NT2/D1 (cell line): ENCODE results near the gene DNAH11.
"Not testable (repeated sequence)": the region's sequence is repeated elsewhere in the genome, so short reads cannot be mapped to it uniquely, and the experiment has no call there.

ENCODE experiments used
- DNase-seq: peaks from one replicate; pipeline ENCODE4 v3.0.0-alpha.2; 2011; ENCODE audit warnings: low read depth, low spot score
- H3K27me3 ChIP-seq: 2 replicates; pipeline ENCODE4 v1.6.0; 2011; ENCODE audit warnings: mild to moderate bottlenecking; ENCODE audit not compliant: insufficient read length, insufficient read depth
- H3K36me3 ChIP-seq: 2 replicates; pipeline ENCODE4 v1.6.1; 2011; ENCODE audit warnings: mild to moderate bottlenecking, low read length, mixed read lengths; ENCODE audit not compliant: insufficient read depth, insufficient read length
- H3K4me1 ChIP-seq: 2 replicates; pipeline ENCODE4 v1.5.1; 2011; ENCODE audit not compliant: insufficient read depth, insufficient read length
- H3K4me3 ChIP-seq: 2 replicates; pipeline ENCODE4 v1.5.1; 2011; ENCODE audit warnings: low read depth; ENCODE audit not compliant: insufficient read length
- H3K9ac ChIP-seq: 2 replicates; pipeline ENCODE4 v1.6.0; 2011; ENCODE audit warnings: low read depth; ENCODE audit not compliant: insufficient read length
- H3K9me3 ChIP-seq: 2 replicates; pipeline ENCODE4 v1.5.1; 2011; ENCODE audit warnings: mild to moderate bottlenecking, low read length; ENCODE audit not compliant: insufficient read depth
- SUZ12 ChIP-seq: IDR thresholded peaks from 2 replicates; pipeline ENCODE4 v1.6.1; 2011; ENCODE audit not compliant: insufficient read length, insufficient read depth; ENCODE audit errors: extremely low read depth
- YY1 ChIP-seq: IDR thresholded peaks from 2 replicates; pipeline ENCODE4 v1.6.1; 2011; ENCODE audit not compliant: insufficient read length, insufficient read depth
- ZNF274 ChIP-seq: IDR thresholded peaks from 2 replicates; pipeline ENCODE4 v1.6.1; 2011; ENCODE audit warnings: mild to moderate bottlenecking, low read depth, low read length

DNAH11 gene

DNA sequence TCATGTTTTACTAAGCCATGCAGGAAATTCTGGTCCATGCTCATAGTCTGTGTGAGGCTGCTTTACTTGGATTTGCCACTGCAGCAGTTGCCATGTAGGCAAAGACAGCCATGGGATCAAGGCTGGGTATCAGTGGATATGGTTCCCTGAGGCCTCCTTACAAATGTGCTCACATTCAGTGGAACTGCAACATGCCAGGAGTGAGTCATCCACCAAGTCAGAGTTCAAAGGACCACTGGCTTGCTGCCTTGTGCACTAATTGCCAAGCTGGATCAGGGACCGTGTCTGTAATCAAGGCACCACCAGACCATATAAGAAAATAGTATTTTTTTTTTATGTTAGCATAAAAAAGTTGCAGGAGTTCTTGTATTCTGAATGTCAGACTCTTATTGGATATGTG is 301.9 kb downstream of the DNAH11 start:
- Histone ChIP-seq H3K36me3 (no peaks in the 10 kb centered on the region), H3K4me3 (no peak overlapping the region), H3K4me1 (no peaks in the 10 kb centered on the region), H3K27me3 (no peaks in the 10 kb centered on the region), H3K9me3 (peaks cover 12% of the 10 kb centered on the region), H3K9ac (no peak overlapping the region)
- TF ChIP-seq YY1, result no peak
- TF ChIP-seq SUZ12, result no peak
- TF ChIP-seq ZNF274, result no peak
- DNase-seq, result no peak

DNA sequence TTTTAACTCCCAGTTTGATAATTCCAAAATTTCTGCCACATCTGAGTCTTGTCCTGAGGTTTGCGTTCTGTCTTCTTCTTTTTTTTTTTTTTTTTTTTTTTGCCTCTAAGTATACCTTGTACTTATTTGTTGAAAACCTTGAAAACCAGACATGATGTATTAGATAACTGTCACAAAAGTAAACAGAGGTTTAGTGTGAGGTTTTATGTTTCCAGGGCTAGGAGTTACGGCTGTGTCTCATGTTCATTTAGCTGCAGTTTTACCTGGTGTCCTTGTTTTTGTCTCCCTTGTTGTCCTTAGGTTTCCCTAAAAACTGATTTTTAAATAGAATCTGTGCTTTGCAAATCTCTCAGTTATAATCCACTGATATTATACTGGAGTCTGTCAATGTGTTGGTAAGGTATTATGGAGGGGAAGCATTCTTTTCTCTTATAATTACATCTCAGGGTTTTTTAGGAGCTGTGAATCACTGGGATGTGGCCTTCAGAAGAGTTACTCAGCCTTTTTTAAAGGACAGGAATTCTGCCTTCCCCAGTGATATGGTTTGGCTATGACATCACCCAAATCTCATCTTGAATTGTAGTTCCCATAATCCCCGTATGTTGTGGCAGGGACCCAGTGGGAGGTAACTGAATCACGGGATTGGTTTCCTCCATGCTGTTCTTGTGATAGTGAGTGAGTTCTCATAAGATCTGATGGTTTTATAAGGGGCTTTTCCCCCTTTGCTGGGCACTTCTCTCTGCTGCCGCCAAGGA is 307.9 kb downstream of the DNAH11 start:
- Histone ChIP-seq H3K9me3 (no peaks in the 10 kb centered on the region; the same call in 1 of the 2 replicates), H3K4me3 (no peak overlapping the region), H3K4me1 (no peaks in the 10 kb centered on the region), H3K27me3 (no peaks in the 10 kb centered on the region), H3K9ac (no peak overlapping the region), H3K36me3 (no peaks in the 10 kb centered on the region)
- DNase-seq, result no peak
- TF ChIP-seq ZNF274 (no peak), SUZ12 (no peak), YY1 (no peak)

DNA sequence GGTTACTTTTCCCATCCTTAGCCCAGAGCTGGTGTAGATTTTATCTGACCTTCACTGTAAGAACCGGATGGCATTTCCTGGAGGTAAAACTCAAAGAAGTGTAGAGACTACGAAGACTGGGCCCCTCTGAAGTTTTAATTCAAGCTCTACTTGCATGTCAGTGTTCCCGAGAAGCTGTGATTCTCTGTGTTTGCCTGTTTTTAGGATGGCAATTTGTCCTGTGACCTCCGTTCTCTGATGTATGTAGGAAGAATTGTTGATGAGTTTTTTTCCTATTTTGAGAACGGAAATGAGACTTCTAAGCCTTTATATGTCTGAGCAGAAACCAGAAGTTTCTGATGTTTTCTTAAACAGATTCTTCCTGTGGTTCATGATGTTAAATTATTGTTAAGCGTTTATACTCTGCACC is 308.7 kb downstream of the DNAH11 start:
- Histone ChIP-seq H3K4me1 (no peaks in the 10 kb centered on the region), H3K9ac (no peak overlapping the region), H3K36me3 (no peaks in the 10 kb centered on the region), H3K4me3 (no peak overlapping the region), H3K27me3 (no peaks in the 10 kb centered on the region), H3K9me3 (no peaks in the 10 kb centered on the region; the same call in 1 of the 2 replicates)
- no peak for DNase-seq
- no peak for TF ChIP-seq SUZ12
- TF ChIP-seq YY1, result no peak
- TF ChIP-seq ZNF274, result no peak

DNA sequence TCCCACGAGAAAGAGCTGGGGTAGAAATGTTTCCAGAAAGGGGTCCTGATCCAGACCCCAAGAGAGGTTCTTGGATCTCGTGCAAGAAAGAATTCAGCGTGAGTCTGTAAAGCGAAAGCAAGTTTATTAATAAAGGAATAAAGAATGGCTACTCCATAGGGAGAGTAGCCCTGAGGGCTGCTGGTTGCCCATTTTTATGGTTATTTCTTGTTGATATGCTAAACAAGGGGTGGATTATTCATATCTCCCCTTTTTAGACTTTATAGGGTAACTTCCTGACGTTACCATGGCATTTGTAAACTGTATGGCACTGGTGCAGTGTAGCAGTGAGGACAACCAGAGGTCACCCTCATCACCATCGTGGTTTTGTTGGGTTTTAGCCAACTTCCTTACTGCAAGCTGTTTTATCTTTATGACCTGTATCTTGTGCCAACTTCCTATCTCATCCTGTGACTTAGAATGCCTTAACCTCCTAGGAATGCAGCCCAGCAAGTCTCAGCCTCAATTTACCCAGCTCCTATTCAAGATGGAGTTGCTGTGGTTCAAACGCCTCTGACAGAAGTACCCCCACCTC is 322.9 kb downstream of the DNAH11 start:
- H3K9me3 ChIP-seq, H3K36me3 ChIP-seq, H3K9ac ChIP-seq, H3K27me3 ChIP-seq, H3K4me1 ChIP-seq, DNase-seq, H3K4me3 ChIP-seq: not testable (repeated sequence)

DNA sequence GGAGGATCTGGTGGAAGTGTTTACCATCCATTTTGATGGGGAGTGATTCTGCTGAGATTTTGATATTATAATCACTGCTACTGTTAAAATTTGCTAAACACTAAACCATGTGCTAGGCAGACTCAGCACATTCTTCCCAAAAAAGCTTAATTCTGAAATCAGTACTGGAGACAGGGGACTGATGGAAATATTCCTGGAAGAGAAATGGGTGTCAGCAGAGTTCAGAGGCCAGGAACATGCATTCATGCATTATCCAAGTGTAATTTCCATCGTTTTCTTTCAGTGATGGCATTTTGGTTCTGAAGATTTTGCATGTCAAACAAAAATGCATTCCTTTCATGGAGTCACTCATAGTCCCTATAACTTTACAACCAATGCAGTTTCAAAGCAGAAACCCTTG is 323.9 kb downstream of the DNAH11 start:
- no peak overlapping the region for H3K4me3 ChIP-seq
- DNase-seq, result no peak
- peaks cover 6% of the 10 kb centered on the region for H3K4me1 ChIP-seq
- H3K9me3 ChIP-seq, result no peaks in the 10 kb centered on the region
- no peaks in the 10 kb centered on the region for H3K27me3 ChIP-seq
- TF ChIP-seq ZNF274 (no peak), YY1 (no peak), SUZ12 (no peak)
- H3K36me3 ChIP-seq, result no peaks in the 10 kb centered on the region
- no peak overlapping the region for H3K9ac ChIP-seq

DNA sequence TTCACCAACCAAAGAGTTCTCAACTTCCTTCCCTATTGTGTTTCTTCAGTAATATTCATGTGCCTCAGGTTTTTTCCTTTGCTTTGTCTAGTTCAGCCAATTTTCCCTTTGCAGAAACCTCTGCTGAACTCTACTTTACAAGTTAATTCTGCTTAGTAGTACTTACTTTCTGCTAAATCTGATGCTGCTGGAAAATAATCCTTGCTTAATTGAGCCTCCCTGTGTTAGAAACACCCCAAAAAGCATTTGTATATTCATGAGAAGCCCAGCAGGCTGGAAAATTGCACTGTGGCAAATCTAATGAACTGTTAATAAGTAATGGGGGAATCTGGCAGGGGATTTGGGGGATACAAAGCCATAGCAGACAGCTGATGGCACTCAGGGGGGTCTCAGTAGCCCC is 324.4 kb downstream of the DNAH11 start:
- Histone ChIP-seq H3K4me1 (peaks cover 6% of the 10 kb centered on the region), H3K9me3 (no peaks in the 10 kb centered on the region), H3K36me3 (no peaks in the 10 kb centered on the region), H3K9ac (no peak overlapping the region), H3K27me3 (no peaks in the 10 kb centered on the region), H3K4me3 (no peak overlapping the region)
- no peak for TF ChIP-seq SUZ12
- no peak for TF ChIP-seq YY1
- TF ChIP-seq ZNF274, result no peak
- DNase-seq, result no peak

DNA sequence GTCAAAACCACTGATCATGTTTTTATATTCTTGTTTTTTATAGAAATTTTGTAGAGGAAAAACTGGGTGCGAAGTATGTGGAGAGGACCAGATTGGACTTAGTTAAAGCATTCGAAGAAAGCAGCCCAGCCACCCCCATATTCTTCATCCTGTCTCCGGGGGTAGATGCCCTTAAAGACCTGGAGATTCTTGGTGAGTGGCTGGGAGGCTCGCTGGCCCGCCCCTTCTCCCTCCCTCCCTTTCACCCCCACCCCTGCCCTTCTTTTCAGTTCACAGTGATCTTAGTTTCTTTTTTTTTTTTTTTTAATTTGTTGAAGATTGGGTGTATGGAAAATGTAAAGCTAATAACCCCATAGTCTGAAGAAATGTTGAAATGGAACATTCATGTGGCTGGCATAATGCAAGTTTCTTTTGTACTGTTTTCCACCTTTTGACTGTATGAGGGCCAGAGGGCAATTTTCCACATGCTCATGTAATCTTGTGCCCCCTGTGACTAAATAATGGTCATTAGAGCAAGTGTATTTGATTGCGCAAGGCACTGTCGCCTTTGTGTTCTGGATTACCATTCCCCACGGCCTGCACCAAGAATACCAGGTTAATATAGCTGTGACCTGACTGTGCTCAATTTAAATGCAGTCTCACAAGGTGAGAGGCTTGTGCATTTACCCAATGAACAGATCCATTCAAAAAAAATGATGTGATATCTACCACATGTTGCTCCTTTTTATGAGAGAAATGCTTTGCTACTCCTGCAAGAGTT is 325.2 kb downstream of the DNAH11 start:
- peaks cover 6% of the 10 kb centered on the region for H3K4me1 ChIP-seq

More for the DNA sequence above, 325.2 kb downstream of the DNAH11 start:
- Histone ChIP-seq H3K27me3 (no peaks in the 10 kb centered on the region), H3K9ac (no peak overlapping the region), H3K4me3 (no peak overlapping the region), H3K9me3 (no peaks in the 10 kb centered on the region), H3K36me3 (no peaks in the 10 kb centered on the region)
- TF ChIP-seq SUZ12 (no peak), YY1 (no peak), ZNF274 (no peak)
- no peak for DNase-seq
